ENCODE measurements around the gene CDK5RAP2.

CDK5RAP2 gene

DNA sequence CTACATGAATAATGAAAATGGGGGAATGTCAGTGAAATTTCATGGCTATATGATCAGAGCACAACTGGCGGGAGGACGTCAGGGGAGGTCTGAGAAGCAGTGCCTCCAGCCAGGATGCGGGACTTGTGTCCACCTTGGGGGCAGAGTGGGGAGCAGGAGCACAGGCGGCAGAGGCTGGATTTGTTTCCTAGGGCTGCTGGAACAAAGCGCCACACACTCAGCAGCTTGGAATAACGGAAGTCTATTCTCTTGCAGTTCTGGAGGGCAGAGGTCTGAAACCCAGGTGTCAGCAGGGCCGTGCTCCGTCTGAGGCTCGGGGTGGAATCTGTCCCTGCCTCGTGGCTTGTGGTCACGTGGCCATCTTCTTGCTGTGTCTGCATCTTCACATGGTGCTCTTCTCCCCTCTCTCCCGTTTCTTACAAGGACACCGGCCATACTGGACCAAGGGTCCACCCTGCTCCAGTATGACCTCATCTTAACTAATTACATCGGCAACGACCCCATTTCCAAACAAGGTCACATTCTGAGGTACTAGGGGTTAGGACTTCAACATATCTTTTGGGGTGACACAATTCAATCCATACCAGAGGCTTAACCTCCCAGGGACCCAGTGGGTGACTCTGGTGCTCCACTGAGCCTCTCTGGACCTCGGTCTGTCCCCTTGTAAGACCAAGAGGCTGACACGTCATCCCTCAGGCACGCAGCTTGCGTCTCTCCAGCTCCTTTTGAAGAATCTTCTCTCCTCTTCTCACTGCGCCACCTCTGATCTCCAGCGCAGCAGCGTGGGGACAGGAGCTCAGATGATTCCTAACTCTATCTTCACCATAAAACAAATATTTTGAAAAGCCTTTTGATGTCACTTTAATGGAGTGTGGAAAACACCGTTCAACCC lies 202.5 kb downstream of the CDK5RAP2 start:
- H3K27me3 ChIP-seq (ENCODE audit: insufficient read depth, low read length, poor library complexity): no peaks in the 10 kb centered on the region
- H3K27ac ChIP-seq (ENCODE audit: low read length): no peak overlapping the region
- DNase-seq (no peak), ATAC-seq (ENCODE audit: insufficient read depth, low read depth) (no peak)
- H4K20me1 ChIP-seq (ENCODE audit: insufficient read depth, low read length): no peaks in the 10 kb centered on the region
- H2AFZ ChIP-seq (ENCODE audit: low read depth, low read length): no peak overlapping the region
- H3K79me2 ChIP-seq (ENCODE audit: insufficient read depth, low read length): no peaks in the 10 kb centered on the region
- no peak overlapping the region for H3K4me2 ChIP-seq (ENCODE audit: insufficient read depth, low read length)
- no peak for TF ChIP-seq EZH2 (IDR thresholded peaks at IDR 0.05; ENCODE audit: borderline replicate concordance, low read depth, low read length, severe bottlenecking)
- TF ChIP-seq, protein P1, sequence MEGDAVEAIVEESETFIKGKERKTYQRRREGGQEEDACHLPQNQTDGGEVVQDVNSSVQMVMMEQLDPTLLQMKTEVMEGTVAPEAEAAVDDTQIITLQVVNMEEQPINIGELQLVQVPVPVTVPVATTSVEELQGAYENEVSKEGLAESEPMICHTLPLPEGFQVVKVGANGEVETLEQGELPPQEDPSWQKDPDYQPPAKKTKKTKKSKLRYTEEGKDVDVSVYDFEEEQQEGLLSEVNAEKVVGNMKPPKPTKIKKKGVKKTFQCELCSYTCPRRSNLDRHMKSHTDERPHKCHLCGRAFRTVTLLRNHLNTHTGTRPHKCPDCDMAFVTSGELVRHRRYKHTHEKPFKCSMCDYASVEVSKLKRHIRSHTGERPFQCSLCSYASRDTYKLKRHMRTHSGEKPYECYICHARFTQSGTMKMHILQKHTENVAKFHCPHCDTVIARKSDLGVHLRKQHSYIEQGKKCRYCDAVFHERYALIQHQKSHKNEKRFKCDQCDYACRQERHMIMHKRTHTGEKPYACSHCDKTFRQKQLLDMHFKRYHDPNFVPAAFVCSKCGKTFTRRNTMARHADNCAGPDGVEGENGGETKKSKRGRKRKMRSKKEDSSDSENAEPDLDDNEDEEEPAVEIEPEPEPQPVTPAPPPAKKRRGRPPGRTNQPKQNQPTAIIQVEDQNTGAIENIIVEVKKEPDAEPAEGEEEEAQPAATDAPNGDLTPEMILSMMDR (IDR thresholded peaks at IDR 0.05; ENCODE audit: borderline replicate concordance, extremely low read depth, low read length, poor library complexity, severe bottlenecking): no peak
- no peak overlapping the region for H3K4me3 ChIP-seq (ENCODE audit: low read depth in 1 of 2, low read length in 2 of 2)
- no peak overlapping the region for H3K9ac ChIP-seq (ENCODE audit: low read depth, low read length)
- H3K4me1 ChIP-seq (ENCODE audit: insufficient read depth, low read length): no peaks in the 10 kb centered on the region
- no peaks in the 10 kb centered on the region for H3K36me3 ChIP-seq (ENCODE audit: insufficient read depth, low read length)
- H3K9me3 ChIP-seq (ENCODE audit: insufficient read depth, low read length, severe bottlenecking): peaks cover 8% of the 10 kb centered on the region

DNA sequence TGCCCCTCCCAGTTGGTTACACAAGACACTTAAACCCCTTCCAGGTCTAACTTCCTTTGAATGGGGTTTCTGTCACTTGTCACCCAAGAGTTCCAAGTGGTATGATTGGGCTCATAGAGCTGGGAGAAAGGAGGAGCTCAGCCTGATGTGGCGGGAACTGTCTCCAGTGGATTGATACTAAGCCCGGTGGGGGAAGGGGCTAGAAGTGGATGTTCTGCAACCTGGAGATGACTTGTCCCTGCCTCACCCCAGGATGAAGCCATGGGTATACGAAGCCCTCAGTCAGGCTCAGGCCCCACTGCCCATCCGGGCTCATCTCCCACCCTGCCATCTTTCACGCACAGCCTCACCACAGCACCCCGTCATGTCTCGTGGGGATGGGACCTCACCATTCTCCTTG lies 203.9 kb downstream of the CDK5RAP2 start:
- Histone ChIP-seq H3K9ac (ENCODE audit: low read depth, low read length) (no peak overlapping the region), H3K9me3 (ENCODE audit: insufficient read depth, low read length, severe bottlenecking) (peaks cover 8% of the 10 kb centered on the region), H4K20me1 (ENCODE audit: insufficient read depth, low read length) (no peaks in the 10 kb centered on the region), H3K4me1 (ENCODE audit: insufficient read depth, low read length) (no peaks in the 10 kb centered on the region), H3K79me2 (ENCODE audit: insufficient read depth, low read length) (no peaks in the 10 kb centered on the region), H3K27me3 (ENCODE audit: insufficient read depth, low read length, poor library complexity) (no peaks in the 10 kb centered on the region), H3K36me3 (ENCODE audit: insufficient read depth, low read length) (no peaks in the 10 kb centered on the region), H2AFZ (ENCODE audit: low read depth, low read length) (no peak overlapping the region), H3K4me2 (ENCODE audit: insufficient read depth, low read length) (no peak overlapping the region), H3K27ac (ENCODE audit: low read length) (no peak overlapping the region), H3K4me3 (ENCODE audit: low read depth in 1 of 2, low read length in 2 of 2) (no peak overlapping the region)
- TF ChIP-seq, protein P1 (IDR thresholded peaks at IDR 0.05; ENCODE audit: borderline replicate concordance, extremely low read depth, low read length, poor library complexity, severe bottlenecking): no peak
- no peak for TF ChIP-seq EZH2 (IDR thresholded peaks at IDR 0.05; ENCODE audit: borderline replicate concordance, low read depth, low read length, severe bottlenecking)
- DNase-seq: no peak
- no peak for ATAC-seq (ENCODE audit: insufficient read depth, low read depth)

DNA sequence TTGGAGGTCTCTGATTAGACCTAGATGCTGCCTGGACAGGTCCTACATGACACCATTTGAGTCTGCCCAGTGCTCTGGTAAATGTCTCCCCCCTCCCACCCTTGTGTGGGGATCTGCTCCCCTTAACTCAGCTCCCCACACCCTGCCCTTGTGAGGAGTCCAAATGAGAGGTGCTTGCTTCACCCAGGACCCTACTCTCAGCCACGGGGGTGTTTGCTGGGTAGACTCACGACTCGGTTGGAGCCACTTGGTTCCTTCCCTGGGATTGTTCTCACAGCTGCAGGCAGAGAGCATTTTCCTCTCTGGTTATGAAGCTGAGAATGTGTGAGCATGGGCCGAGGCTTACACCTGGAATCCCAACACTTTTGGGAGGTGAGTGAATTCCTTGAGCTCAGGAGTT lies 204.7 kb downstream of the CDK5RAP2 start:
- Histone ChIP-seq H3K79me2 (ENCODE audit: insufficient read depth, low read length) (no peaks in the 10 kb centered on the region), H2AFZ (ENCODE audit: low read depth, low read length) (no peak overlapping the region), H3K27me3 (ENCODE audit: insufficient read depth, low read length, poor library complexity) (no peaks in the 10 kb centered on the region), H3K4me1 (ENCODE audit: insufficient read depth, low read length) (no peaks in the 10 kb centered on the region), H3K4me3 (ENCODE audit: low read depth in 1 of 2, low read length in 2 of 2) (no peak overlapping the region), H3K9me3 (ENCODE audit: insufficient read depth, low read length, severe bottlenecking) (peaks cover 8% of the 10 kb centered on the region), H3K9ac (ENCODE audit: low read depth, low read length) (no peak overlapping the region), H3K27ac (ENCODE audit: low read length) (no peak overlapping the region), H4K20me1 (ENCODE audit: insufficient read depth, low read length) (no peaks in the 10 kb centered on the region), H3K4me2 (ENCODE audit: insufficient read depth, low read length) (no peak overlapping the region), H3K36me3 (ENCODE audit: insufficient read depth, low read length) (no peaks in the 10 kb centered on the region)
- ATAC-seq (ENCODE audit: insufficient read depth, low read depth): no peak
- TF ChIP-seq, protein P1 (IDR thresholded peaks at IDR 0.05; ENCODE audit: borderline replicate concordance, extremely low read depth, low read length, poor library complexity, severe bottlenecking): no peak
- TF ChIP-seq EZH2 (IDR thresholded peaks at IDR 0.05; ENCODE audit: borderline replicate concordance, low read depth, low read length, severe bottlenecking): no peak
- DNase-seq: no peak
